CD4-positive, alpha-beta T cell treated with Interleukin-1 beta for 1 hour (primary cell): ENCODE measurements around the gene CERS6.

Experiments
- DNase-seq, 2 donors: peaks; one replicate each; pipeline ENCODE4 v3.0.0-alpha.2; 2020 to 2022

CERS6 gene

DNA sequence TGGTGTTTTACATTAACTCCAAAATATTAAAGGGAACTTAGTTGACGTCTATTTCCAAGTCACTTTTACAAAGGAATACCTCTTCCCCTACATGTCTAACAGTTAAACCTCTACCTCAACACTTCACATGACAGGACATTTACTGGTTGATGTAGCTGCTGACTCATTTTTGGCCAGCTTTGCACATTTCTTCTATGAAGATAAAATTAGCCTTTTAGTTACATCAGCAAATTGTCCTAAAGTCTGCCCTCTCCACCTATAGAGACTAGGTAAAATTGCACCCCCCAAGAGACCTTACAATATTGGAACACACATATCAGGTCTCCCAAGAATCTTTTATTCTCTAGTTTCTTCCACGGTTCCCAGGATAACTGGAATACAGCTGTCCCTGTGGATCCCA, 10.1 kb upstream of the CERS6 start:
- DNase-seq = no peak

DNA sequence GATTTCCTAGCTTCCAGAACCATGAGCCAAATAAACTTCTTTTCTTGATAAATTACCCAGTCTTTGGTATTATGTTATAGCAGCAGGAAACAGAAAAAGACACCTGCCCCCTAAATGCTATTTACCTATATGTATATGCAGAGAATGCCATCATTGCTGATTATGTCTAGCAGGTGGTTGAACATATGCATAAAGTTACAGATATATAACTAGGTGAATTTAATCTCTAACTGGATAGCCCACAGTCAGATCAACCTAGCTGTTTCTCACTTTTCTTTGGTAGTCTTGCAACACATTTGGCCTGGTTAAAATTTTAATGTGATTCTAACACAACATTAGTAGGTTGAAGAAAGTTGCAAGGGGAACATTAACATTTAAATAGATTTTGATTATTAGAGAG, 7.1 kb upstream of the CERS6 start:
- no peak for DNase-seq

DNA sequence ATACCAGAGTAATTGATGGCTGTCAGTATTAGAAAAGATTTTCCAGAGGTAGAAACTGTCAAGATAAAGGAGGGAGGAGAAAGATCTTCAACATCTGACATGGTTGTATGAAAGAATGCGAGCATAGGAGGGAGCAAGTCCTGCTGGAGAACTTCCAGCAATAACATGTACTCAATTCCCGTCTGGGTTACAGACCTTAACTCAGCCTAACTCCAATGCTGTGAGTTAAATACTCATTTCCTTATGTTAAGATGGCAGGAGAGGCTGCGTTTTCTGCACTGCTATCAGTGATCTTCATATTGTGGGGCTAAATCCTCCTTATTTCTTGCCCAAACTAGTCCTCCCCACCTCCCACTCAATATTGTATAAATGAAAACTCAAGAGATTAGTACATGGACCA, 6.7 kb upstream of the CERS6 start:
- no peak for DNase-seq

DNA sequence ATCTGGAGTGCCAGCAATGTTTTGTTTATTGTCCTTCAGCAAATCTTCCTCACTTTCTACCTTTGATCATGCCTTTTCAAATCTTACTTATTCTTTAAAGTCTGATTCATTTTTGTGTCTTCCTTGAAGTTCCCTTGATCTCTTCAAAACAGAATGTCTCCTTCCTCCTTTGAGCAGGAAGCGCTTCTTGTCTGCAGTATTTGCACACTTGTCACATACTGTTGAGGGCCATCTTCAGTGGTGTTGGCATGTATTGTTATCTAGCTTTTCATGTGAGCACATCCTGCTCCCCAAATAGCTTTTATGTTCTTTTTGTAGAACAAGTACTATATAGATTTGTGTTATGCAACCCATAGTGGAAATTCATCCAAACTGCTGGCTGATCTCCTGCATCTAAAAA, 5.9 kb upstream of the CERS6 start:
- no peak for DNase-seq

DNA sequence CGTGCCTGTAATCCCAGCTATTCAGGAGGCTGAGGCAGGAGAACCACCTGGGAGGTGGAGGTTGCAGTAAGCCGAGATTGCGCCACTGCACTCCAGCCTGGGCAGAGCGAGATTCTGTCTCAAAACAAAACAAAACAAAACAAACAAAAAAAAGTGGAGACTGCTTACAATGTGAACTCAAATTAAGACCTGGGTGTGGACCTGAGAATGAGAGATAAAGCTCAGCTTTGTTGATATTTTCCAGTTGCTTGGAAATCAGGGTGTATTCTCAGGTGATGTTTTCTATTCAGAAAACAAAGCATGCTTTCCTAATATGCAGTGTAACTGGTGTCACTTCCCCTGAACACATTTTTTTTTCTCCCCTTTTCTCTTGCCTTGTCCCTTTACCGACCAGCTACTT, 5.3 kb upstream of the CERS6 start:
- DNase-seq = no peak

DNA sequence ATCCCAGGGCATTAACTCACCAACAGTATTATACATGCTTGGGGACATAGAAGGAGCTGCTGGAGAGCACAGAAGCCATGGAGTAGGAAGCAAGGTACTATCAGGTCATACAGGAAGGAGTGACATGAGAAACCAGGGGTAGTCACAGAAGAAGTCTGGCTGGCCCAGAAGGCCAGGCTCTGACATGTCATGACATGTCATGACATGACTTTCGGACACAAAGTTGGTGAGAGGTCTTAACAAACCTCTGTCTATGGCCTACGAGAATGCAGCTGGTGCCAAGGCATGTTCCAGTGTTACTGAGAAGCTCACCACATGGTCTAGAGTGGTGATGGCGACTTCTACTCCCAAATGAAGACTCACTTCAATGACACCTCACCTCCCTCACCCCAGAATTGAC, 3.3 kb upstream of the CERS6 start:
- no peak for DNase-seq

DNA sequence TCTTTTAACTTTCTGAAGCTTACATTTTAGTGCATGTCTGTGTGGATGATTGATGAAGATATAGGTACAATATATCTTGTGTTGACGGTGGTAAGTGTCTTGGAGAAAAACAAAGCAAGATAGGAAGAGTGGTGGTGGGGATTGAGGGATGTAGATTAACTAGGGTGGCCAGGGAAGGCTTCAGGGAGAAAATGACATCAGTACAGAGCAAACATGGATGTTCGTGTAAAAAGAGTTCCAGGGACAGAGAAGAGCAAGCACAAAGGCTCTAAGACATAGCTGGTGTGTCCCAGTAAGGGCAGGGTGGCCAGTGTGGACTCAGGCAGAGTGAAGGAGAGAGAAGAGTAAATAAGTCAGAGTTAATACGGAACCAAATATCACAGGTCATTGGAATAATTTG, 2.7 kb upstream of the CERS6 start:
- no peak for DNase-seq

DNA sequence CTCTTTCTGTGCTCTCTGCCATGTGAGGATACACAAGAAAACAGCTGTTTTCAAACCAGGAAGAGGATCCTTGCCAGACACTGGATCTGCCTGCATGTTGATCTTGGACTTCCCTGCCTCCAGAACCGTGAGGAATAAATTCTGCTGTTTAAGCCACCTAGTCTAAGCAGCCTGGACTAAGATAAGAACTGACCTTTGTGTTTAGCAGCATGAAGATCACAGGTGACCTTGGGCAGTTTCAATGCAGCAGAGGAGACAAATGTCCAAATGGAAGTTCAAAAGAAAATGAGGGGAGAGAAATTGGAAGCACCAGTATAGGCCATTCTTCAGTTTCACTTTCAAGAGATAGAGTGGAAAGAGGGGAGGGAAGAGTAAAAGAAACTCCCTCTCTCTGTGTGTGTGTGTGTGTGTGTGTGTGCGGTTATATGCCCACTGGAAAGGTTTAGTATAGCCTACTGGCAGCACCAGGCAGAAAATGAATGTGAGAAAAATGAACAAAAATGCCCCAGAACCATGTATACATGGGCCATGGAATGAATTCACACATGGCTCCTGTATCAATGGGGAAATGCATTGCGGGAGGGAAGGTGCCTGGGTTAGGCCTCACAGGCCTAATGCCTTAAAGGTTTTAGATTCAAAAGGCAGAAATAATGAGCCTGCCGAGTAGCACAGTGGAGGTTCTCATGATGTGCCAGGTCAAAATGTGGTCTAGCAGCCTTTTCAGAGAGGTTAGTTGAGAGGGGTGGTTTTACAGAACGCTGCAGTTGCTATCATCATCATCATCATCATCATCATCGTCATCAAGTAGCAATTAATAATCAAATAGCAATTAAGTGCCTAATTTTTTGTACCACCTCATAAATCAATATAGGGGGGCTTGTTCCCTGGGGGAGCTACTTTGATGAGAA, 1.1 kb upstream of the CERS6 start:
- no peak for DNase-seq

DNA sequence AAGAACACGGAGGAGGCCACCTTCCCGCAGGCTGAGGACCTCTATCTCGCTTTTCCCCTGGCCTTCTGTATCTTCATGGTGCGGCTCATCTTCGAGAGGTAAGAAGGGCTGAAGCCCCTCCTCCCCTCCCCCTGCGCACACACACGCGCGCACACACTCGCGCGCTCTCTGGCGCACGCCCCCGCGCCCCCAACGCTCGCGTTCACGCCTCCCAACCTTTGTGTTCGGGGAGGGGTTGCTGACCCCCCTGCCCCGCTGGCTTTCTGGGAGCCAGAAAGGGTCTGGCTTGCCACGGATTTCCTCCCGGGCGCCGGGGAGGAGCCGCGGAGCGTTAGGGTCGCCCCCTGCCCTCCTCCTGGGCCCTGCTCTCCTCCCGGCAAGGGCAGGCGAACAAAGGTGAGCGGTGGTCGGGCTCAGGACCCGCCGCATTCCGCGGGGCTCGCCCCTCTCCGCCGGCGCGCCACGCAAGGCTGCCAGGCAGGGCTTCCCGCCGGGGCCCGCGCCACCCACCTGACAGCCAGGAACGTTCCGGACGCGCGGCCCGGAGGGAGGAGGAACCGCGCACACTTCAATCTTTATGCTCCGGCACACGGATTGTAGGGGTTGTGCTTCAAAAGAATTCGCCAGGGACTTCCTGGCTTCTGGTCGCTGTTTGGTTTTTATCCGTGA, 583 bp downstream of the CERS6 start:
- peak; percentile 14 to 26 for DNase-seq

DNA sequence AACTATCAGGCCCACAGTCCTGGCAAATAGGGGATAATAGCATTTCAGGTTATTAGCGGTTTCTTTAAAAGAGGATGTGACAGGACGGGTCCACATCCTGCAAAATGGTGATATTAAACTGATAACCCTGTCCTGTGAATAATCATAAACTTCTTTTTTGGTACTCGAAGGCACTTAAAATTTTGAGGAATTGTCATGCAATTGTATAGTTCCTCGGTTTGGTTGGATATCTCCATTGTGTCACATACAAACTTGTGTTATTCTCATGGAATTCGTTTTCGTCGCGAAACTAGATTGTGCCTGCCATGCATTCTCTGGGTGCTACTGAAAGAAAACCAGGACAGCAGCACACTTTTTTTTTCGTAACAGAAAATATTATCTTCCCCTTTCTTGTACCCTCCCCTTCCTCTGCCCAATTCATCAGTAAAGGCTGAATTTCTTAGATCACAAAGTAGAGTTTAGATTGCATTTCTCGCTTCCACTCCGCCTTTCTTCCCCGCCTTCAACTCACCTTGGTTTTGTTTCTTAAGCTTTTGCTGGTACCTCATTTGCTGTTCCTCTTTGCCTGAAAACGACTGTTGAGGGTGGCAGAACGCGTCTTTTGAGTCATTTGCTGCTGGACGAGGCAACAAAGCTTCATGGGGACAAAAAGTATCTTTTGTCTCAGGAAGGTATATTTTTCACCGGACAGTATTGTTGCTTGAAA, 1.3 kb downstream of the CERS6 start:
- DNase-seq = no peak

DNA sequence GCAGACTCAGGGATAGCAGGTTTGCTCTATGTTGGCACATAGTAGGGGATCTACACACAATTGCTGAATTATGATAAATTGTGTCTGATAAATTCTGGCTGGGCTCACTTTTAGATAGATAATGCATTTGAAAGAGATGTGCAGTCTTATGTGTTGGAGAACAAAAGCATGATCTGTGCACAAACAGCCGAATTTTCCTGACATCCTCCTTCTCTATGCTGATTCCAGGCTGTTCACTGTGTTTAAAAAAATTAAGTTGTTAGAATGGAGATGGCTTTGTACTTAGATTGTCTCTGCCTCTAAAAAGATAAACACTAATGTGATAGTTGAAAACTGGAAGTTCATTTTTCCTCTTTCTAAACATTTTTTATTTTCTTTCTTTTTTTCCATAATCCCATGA, 2.1 kb downstream of the CERS6 start:
- DNase-seq = no peak

DNA sequence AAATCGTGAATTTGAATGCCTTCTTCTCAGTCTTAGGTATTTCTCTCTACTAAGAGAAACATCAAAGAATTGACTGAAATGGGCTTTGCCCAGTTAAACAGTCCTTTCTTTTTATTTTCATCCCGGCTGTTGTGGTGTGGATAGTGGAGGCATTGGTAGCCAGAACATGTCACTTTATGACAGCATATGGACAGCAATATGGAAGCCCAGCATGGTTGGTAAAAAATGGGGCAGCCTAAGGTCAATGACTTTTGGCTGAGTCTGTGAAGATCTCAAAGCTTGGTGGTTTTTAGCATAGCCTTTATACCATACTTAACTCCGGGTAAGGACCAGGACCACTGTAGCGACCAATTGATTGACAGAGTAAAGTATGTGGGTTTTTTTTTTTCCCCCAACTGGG, 3.2 kb downstream of the CERS6 start:
- no peak for DNase-seq

DNA sequence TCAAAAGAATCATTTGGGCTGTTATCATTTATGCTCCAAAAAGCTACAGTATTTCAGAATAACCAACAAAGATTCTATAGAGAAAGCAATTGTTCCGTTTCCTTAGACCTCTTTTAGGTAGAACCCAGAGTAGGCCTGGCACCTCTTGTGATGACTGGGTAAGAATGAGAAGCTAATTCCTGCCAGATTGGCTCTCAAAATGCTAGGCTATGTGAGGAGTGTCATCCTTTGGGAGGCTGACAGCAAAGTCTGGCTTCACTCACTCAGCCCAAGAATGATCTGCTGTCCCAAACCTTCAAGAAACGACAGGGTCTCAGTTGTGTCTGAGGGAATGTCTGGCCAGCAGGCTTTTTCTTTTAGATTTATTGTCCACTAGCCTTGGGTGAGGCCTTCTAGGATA, 4.5 kb downstream of the CERS6 start:
- DNase-seq = no peak

DNA sequence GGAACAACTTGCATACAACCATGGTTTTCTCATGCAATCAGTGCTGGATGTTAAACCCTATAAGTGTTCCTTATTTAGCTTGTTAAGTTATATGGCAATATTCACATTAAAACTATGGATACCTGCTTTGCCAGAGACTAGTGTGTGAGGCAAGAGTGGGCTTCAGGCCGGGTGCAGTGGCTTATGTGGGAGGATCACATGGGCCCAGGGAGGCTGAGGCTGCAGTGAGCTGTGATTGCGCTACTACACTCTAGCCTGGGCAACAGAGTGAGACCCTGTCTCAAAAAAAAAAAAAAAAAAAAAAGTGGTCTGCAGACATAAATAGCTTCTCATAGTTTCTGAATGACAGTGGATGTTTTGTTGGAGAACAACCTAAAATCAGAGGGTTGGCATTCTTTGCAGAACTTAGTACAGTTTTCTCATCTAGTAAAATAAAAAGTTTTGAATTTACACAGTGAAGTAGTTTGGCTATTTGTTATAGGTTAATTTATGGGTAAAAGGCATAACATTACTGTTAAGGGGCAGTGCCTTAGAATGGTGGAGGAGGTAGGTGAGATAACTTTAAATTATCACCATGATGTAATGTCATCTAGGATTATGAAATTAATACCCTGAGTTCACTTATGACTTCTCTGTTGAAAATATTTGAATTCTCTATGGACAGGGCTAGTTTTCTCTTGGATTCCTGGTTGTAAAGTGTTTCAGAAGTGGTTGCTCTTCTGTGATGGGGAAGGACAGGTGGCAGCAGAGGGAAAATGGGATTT, 5.3 kb downstream of the CERS6 start:
- no peak for DNase-seq

DNA sequence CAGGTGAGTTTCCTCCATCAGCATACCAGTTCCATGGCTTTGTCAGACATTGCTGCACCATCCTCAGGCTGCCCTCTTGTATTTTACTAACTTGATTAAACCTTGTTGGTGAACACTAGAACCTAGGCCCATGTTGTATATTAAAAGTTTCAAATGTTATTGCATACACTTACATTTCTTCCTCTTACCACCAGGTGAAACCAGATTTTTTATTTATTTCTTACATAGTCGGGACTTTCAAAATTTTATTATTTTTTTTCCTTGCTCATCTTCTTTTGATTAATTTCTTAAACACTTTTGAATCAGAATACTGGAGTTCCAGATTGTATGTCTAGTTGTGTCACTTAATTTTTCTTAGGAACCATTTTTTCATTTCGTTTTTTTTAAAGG, 5.9 kb downstream of the CERS6 start:
- no peak for DNase-seq

DNA sequence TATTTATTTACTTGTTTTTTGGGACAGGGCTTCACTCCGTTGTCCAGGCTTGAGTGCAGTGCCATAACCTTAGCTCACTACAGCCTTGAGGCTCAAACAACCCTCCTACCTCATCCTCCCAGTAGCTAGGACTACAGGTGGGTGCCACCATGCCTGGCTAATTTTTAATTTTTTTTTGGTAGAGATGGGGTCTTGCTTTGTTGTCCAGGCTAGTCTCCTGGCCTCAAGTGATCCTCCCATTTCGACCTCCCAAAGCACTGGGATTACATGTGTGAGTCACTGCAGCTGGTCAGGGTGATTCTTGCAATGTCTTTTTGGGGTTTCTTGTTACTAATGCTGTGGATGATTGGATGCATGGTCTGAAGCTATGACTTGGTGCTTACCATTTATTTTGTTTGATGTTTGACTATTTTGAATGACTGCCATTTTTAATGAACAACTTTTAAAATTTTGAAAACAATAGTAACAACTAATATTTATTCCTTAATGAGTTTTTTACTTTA, 6.5 kb downstream of the CERS6 start:
- DNase-seq = no peak

DNA sequence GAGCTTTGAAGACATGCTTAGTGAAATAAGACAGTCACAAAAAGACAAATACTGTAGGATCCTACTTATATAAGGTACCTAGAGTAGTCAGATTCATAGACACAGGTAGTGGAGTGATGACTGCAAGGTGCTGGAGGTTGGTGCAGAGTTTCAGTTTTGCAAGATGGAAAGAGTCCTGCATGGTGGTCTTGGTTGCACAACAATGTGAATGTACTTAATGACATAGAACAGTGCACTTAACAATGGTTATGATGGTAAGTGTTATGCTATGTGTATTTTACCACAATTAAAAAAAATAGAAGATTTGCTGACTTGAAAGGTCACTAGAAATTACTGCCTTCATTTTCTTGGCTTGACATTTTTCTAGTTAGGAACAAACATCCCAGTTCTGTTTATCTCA, 9.5 kb downstream of the CERS6 start:
- DNase-seq = no peak

DNA sequence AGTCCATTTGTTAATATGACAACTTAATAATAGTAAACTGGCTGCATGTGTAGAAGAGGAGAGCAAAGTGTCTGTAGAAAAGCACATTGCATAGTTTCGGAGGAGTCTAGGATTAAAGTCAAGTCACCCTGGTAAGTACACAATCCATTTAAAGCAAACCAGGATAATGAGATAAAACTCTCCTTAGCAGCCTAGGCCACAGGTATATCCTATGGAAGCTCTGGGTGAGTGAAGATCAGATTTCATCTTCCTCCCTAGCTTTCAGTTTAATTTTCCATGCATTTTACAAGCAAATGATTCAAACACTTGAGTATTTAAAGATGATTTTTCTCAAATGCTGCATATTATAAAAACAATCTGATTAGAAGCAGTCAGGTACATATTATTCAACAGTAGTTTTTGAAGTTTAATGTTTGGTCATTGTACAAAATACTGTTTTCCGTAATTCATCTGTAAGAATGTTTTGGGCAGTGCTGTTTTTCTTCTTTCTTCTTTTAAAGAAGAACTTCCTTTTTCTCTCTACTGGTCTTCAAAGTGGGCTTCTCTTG, 10.2 kb downstream of the CERS6 start:
- no peak for DNase-seq

DNA sequence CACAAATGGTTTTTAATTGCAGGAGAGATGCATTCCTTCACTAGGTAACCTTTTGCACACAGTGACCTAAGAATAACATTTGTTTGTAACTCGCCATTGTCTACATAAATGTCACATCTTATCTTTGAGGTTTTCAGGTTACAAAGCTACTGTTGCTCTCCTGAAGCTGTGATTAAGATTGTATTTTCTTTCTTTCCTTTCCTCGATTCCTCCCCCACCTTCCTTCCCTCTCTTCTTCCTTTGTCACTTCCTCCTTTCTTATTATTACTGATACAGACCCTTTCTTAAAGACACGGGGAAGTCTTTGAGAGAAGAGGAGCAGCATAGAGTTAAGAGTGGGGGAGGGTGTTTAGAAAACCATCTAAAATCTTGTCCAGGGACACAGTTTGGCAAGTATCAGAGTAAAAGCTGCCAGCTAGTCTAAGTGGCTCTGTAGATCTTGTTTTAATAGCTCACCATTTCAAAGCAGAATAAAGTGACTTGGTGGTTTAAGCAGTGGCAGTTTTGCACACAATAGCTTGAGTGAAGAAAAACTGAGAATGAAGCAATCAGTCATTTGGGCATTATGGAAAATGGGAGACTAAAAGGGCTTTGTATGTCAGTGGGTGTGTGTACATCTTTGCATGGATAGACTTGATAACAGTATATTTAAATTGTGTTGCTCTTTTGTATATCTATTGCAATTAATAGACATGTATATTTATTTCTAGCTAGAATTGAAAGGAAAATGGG, 10.9 kb downstream of the CERS6 start:
- DNase-seq = no peak

DNA sequence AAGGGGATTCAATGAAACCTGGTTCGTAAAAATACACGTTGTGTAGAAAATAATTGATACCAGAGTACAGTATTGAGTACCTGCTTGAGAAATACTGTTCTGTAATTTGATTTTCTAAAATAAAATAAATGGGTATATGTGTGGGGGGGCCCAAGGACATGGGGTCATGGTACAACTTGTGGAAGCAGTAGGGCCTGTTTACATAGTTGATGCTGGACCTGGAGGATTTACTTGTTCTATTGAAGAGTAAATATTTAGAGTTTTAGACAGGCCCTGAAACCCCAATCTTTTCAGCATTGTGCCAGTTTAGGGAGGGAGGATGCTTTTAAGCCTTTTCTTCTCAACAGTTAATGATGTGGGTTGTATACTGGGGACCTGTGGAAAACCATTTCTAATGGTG, 11.7 kb downstream of the CERS6 start:
- no peak for DNase-seq

DNA sequence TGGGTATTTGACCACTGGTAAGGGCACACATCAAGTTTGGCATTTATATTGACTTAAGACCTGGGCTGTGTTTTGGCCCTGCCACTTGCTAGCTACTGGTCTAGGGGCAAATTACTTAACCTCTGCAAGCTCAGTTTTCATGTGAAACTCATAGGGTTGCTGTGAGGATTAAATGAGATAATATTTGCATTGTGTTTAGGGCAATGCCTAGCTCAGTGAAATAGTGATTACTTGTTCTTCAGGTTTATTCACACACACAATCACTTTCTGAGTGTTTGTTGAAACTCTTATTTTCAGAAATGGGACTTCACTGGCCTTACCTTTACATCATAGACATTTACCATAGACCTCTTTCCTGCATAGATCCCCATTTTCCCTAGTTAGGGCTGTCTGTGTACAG, 12.3 kb downstream of the CERS6 start:
- no peak for DNase-seq
